Keratinocyte (primary cell): ENCODE results near the gene KMT2E. TPM values are rescaled to one million over a fixed set of nuclear protein-coding genes. Genes with fewer than 3 reads are reported as not detected.

Experiments used
- DNase-seq: peaks from one replicate; pipeline ENCODE4 v3.0.0-alpha.2; 2011; ENCODE audit warnings: low read depth, missing footprints, low spot score
- FAIRE-seq: peaks from 2 replicates; lab custom pipeline; 2011; peaks lifted over from hg19 to GRCh38; lab: Jason Lieb, UNC
- H2AFZ ChIP-seq: 2 replicates; pipeline ENCODE4 v1.6.0; 2012; ENCODE audit warnings: low read length, control low read depth, inconsistent platforms; ENCODE audit not compliant: control insufficient read depth
- H3K27ac ChIP-seq: 2 replicates; pipeline ENCODE4 v1.5.1; 2011; ENCODE audit warnings: low read length; ENCODE audit not compliant: control insufficient read depth, insufficient read depth
- H3K27me3 ChIP-seq: 3 replicates; pipeline ENCODE4 v1.6.0; 2011; ENCODE audit warnings: low read length; ENCODE audit not compliant: control insufficient read depth, insufficient read depth; ENCODE audit errors: extremely low read depth
- H3K36me3 ChIP-seq, 2 experiments: 2 replicates in 1 of 2; 3 replicates in 1 of 2; pipeline ENCODE4 v1.5.1; 2011; ENCODE audit warnings: low read length in 2 of 2, mild to moderate bottlenecking in 1 of 2; ENCODE audit not compliant: control insufficient read depth in 2 of 2, insufficient read depth in 2 of 2; ENCODE audit errors: extremely low read depth in 1 of 2
- H3K4me1 ChIP-seq: 3 replicates; pipeline ENCODE4 v1.5.1; 2011; ENCODE audit warnings: low read length; ENCODE audit not compliant: control insufficient read depth, insufficient read depth; ENCODE audit errors: extremely low read depth
- H3K4me2 ChIP-seq: 3 replicates; pipeline ENCODE4 v1.6.0; 2011; ENCODE audit warnings: low read depth, low read length; ENCODE audit not compliant: control insufficient read depth, insufficient read depth; ENCODE audit errors: extremely low read depth
- H3K4me3 ChIP-seq, 3 experiments: fragments of 200-600 bp in 1 of 3; sonication (generic) in 1 of 3; 2 replicates in 2 of 3; 3 replicates in 1 of 3; pipeline ENCODE4 v1.5.1; 2011 to 2016; ENCODE audit warnings: low read length in 3 of 3, mild to moderate bottlenecking in 3 of 3, control low read depth in 2 of 3, inconsistent platforms in 1 of 3, low read depth in 1 of 3, mixed read lengths in 1 of 3, mixed run types in 1 of 3, moderate library complexity in 1 of 3; ENCODE audit not compliant: control insufficient read depth in 2 of 3, insufficient read depth in 2 of 3; ENCODE audit errors: extremely low read depth in 1 of 3
- H3K79me2 ChIP-seq: 2 replicates; pipeline ENCODE4 v1.6.0; 2012; ENCODE audit warnings: low read length; ENCODE audit not compliant: control insufficient read depth, insufficient read depth
- H3K9ac ChIP-seq: 3 replicates; pipeline ENCODE4 v1.6.0; 2011; ENCODE audit warnings: low read length; ENCODE audit not compliant: control insufficient read depth, insufficient read depth; ENCODE audit errors: extremely low read depth
- H3K9me1 ChIP-seq: 3 replicates; pipeline ENCODE4 v1.6.0; 2011; ENCODE audit warnings: low read length; ENCODE audit not compliant: control insufficient read depth, insufficient read depth; ENCODE audit errors: extremely low read depth
- H3K9me3 ChIP-seq: 2 replicates; pipeline ENCODE4 v1.5.1; 2012; ENCODE audit warnings: low read depth, low read length; ENCODE audit not compliant: control insufficient read depth
- H4K20me1 ChIP-seq: 3 replicates; pipeline ENCODE4 v1.6.0; 2011; ENCODE audit warnings: low read length; ENCODE audit not compliant: control insufficient read depth, insufficient read depth; ENCODE audit errors: extremely low read depth
- EZH2 ChIP-seq: IDR thresholded peaks from one replicate; pipeline ENCODE4 v1.6.1; 2012; ENCODE audit warnings: inconsistent platforms, mild to moderate bottlenecking, low read length, moderate library complexity
- dilution Hi-C: fragments of 300-500 bp; cut with MboI; formaldehyde crosslinking; loops from one replicate; pipeline ENCODE4 v1.7.0; 2020; ENCODE audit warnings: low sequenced_read_pairs; ENCODE audit not compliant: extremely low pct_ligation_motif_present
- polyA plus RNA-seq, 5 experiments: library from polyadenylated mRNA; depleted of rRNA in 3 of 5; stranded (reverse) in 3 of 5; stranded (forward) in 1 of 5; unstranded in 1 of 5; fragments of >200 nt; gene quantifications; 1 replicate in 1 of 5; 2 replicates in 3 of 5; 3 replicates in 1 of 5; pipeline versions ENCODE4 v1.2.1 to v1.2.3, GENCODE V29; 2011 to 2012; ENCODE audit warnings: missing spikeins in 2 of 5, low read depth in 1 of 5, low replicate concordance in 1 of 5
- TF ChIP-seq, protein P1 (sequence below), 3 experiments: IDR thresholded peaks in 1 of 3; conservative IDR thresholded peaks in 1 of 3; optimal IDR thresholded peaks in 1 of 3; 2 replicates in 2 of 3; 3 replicates in 1 of 3; pipeline versions ENCODE3 to v1.5.1; 2011; ENCODE audit warnings: low read length in 3 of 3, mild to moderate bottlenecking in 3 of 3, moderate library complexity in 2 of 3, control low read depth in 1 of 3, inconsistent platforms in 1 of 3; ENCODE audit not compliant: insufficient read depth in 2 of 3; ENCODE audit errors: extremely low read depth in 1 of 3

KMT2E gene
- polyA plus RNA-seq, 1 donor (not counting 4 experiments of a cell fraction or from before 2014, with no cell fraction given), result 12.9 TPM

DNA sequence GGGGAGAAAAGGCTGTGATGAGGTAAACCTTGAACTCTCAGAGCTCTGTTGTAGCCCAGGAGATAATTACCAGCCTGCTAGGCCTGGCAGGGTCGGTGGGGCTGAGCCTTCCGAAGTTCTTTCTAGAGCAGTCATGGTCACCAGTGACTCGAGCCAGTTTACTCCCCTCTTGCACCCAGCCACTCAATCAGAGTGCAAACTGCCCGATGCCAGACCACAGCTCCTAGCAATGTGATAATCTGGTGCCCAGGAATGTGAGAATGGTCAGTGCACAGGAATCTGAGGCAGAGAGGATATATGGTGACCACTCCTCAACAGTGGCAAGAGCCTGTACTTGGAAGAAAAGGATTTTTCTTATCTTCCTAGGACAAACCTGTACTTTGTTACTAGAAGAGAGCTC lies 46.4 kb upstream of the KMT2E start:
- Histone ChIP-seq H3K4me2 (no peak overlapping the region), H3K27ac (no peak overlapping the region), H3K9me1 (no peaks in the 10 kb centered on the region), H3K79me2 (no peaks in the 10 kb centered on the region), H4K20me1 (no peaks in the 10 kb centered on the region), H2AFZ (no peak overlapping the region), H3K4me3 (no peak overlapping the region), H3K27me3 (no peaks in the 10 kb centered on the region), H3K4me1 (peaks cover 33% of the 10 kb centered on the region), H3K9me3 (no peaks in the 10 kb centered on the region), H3K36me3 (no peaks in the 10 kb centered on the region), H3K9ac (no peak overlapping the region)
- no peak for DNase-seq
- FAIRE-seq, result no peak
- TF ChIP-seq, protein P1, sequence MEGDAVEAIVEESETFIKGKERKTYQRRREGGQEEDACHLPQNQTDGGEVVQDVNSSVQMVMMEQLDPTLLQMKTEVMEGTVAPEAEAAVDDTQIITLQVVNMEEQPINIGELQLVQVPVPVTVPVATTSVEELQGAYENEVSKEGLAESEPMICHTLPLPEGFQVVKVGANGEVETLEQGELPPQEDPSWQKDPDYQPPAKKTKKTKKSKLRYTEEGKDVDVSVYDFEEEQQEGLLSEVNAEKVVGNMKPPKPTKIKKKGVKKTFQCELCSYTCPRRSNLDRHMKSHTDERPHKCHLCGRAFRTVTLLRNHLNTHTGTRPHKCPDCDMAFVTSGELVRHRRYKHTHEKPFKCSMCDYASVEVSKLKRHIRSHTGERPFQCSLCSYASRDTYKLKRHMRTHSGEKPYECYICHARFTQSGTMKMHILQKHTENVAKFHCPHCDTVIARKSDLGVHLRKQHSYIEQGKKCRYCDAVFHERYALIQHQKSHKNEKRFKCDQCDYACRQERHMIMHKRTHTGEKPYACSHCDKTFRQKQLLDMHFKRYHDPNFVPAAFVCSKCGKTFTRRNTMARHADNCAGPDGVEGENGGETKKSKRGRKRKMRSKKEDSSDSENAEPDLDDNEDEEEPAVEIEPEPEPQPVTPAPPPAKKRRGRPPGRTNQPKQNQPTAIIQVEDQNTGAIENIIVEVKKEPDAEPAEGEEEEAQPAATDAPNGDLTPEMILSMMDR (optimal IDR thresholded peaks at IDR 0.05 in 1 of 3, IDR thresholded peaks at IDR 0.05 in 1 of 3, conservative IDR thresholded peaks at IDR 0.05 in 1 of 3; ENCODE audit: extremely low read depth in 1 of 3, insufficient read depth in 2 of 3, low read length in 3 of 3), result no peak
- TF ChIP-seq EZH2, result no peak
- dilution Hi-C loops, result no loop called here

DNA sequence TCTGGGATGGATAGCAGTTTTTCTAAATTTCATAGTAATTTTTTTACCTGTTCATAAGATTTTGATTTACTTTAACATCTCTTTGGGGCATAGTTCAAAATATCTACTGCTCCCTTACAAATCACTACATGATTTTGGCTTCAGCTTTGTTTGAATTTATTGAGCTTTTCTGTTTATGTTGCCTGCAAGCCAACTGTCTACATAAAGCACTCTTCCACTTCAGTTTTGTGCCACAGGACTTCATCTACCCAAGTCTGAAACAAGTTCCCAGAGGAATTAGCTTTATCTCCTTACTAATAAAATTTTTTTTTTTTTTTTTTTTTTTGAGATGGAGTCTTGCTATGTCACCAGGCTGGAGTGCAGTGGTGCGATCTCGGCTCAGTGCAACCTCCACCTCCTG lies 45.4 kb upstream of the KMT2E start:
- TF ChIP-seq, protein P1 (optimal IDR thresholded peaks at IDR 0.05 in 1 of 3, IDR thresholded peaks at IDR 0.05 in 1 of 3, conservative IDR thresholded peaks at IDR 0.05 in 1 of 3; ENCODE audit: extremely low read depth in 1 of 3, insufficient read depth in 2 of 3, low read length in 3 of 3), result no peak
- no peak for TF ChIP-seq EZH2
- H3K9me3 ChIP-seq, result no peaks in the 10 kb centered on the region
- no peaks in the 10 kb centered on the region for H3K36me3 ChIP-seq
- H3K4me3 ChIP-seq, result no peak overlapping the region
- H3K79me2 ChIP-seq, result no peaks in the 10 kb centered on the region
- DNase-seq (no peak), FAIRE-seq (no peak)
- no peaks in the 10 kb centered on the region for H3K27me3 ChIP-seq
- no peaks in the 10 kb centered on the region for H3K9me1 ChIP-seq
- H3K4me2 ChIP-seq, result no peak overlapping the region
- no peaks in the 10 kb centered on the region for H4K20me1 ChIP-seq
- H3K9ac ChIP-seq, result no peak overlapping the region
- peaks cover 30% of the 10 kb centered on the region for H3K4me1 ChIP-seq
- H2AFZ ChIP-seq, result no peak overlapping the region
- dilution Hi-C loops, result no loop called here
- no peak overlapping the region for H3K27ac ChIP-seq
